Measurements from ENCODE around the gene FBXW7.

FBXW7 gene

DNA sequence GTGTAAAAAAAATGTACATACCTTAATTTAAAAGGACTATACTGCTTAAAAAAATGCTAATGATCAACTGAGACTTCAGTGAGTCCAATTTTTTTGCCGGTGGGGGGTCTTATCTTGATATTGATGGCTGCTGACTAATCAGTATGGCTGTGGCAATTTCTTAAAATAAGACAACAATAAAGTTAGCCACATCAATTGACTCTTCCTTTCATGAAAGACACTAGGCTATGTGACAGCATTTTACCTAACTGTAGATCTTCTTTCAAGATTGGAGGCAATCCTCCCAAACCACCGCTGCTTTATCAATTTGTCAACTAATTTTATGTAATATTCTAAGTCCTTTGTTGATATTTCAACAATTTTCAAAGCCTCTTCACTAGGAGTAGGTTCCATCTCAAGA lies 116.1 kb downstream of the FBXW7 start:
- H4K8ac ChIP-seq (ENCODE audit: low read length): no peak overlapping the region
- H3K4me3 ChIP-seq (ENCODE audit: insufficient read depth in 1 of 2, low read depth in 1 of 2, low read length in 2 of 2): no peak overlapping the region
- no peak for DNase-seq
- H2AK5ac ChIP-seq (ENCODE audit: low read length, severe bottlenecking): no peak overlapping the region
- no peak overlapping the region for H3K4ac ChIP-seq (ENCODE audit: low read depth in 1 of 2, low read length in 2 of 2)
- H3K27me3 ChIP-seq (ENCODE audit: control insufficient read depth in 1 of 2, insufficient read depth in 1 of 2, low read length in 2 of 2): no peaks in the 10 kb centered on the region
- no peak overlapping the region for H2BK120ac ChIP-seq (ENCODE audit: low read depth, low read length)
- no peak overlapping the region for H3K27ac ChIP-seq (ENCODE audit: low read length, poor library complexity, severe bottlenecking)
- no peaks in the 10 kb centered on the region for H3K4me1 ChIP-seq (ENCODE audit: control insufficient read depth, insufficient read depth, low read depth, low read length)
- no peaks in the 10 kb centered on the region for H3K36me3 ChIP-seq (ENCODE audit: control insufficient read depth in 1 of 2, insufficient read depth in 2 of 2, low read depth in 1 of 2, low read length in 2 of 2)
- no peak overlapping the region for H3K18ac ChIP-seq (ENCODE audit: low read depth in 1 of 2, low read length in 2 of 2)
- WGBS: 100% methylated on average over 1 of the region's 2 CpGs
- H3K79me1 ChIP-seq (replicated peaks; ENCODE audit: low read length, poor library complexity, severe bottlenecking): peaks cover 22% of the 10 kb centered on the region
- no peak overlapping the region for H2BK15ac ChIP-seq (ENCODE audit: low read depth, poor library complexity, severe bottlenecking)
- H4K91ac ChIP-seq (ENCODE audit: low read length): no peak overlapping the region
- no peak overlapping the region for H3K9ac ChIP-seq (ENCODE audit: low read length)
- no peak overlapping the region for H2AFZ ChIP-seq (ENCODE audit: low read depth, low read length)
- no peak overlapping the region for H2BK5ac ChIP-seq (ENCODE audit: low read depth, low read length, poor library complexity, severe bottlenecking)
- H3K23ac ChIP-seq (ENCODE audit: low read length in 2 of 2): no peak overlapping the region
- no peak overlapping the region for H2BK12ac ChIP-seq (ENCODE audit: low read length in 2 of 2)
- H3K4me2 ChIP-seq (ENCODE audit: low read length, poor library complexity, severe bottlenecking): no peak overlapping the region
- no peaks in the 10 kb centered on the region for H3K9me3 ChIP-seq (ENCODE audit: control insufficient read depth, low read length)
- H3K14ac ChIP-seq (ENCODE audit: low read length in 2 of 2): no peak overlapping the region

DNA sequence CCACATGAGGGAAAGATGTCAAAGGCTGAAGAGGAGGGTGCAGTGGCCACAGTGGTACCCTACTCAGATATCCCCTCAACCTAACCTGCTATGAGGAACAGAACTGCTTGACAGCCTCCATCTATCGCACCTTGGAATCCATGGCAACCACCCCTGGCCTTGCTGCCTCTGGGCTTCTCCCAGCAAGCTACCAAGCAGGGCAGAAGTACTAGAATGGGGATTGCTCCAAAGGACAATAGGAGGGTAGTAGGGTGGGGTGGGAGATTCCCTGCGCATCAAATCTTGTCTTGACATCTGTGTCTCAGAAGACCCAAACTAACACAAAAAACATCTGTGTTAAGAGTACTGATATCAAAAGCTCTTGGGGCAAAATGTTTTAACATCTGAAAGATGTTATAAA lies 118.2 kb downstream of the FBXW7 start:
- H3K4ac ChIP-seq (ENCODE audit: low read depth in 1 of 2, low read length in 2 of 2): no peak overlapping the region
- no peak overlapping the region for H3K4me3 ChIP-seq (ENCODE audit: insufficient read depth in 1 of 2, low read depth in 1 of 2, low read length in 2 of 2)
- no peaks in the 10 kb centered on the region for H3K9me3 ChIP-seq (ENCODE audit: control insufficient read depth, low read length)
- no peak overlapping the region for H3K18ac ChIP-seq (ENCODE audit: low read depth in 1 of 2, low read length in 2 of 2)
- peaks cover 19% of the 10 kb centered on the region for H3K79me1 ChIP-seq (replicated peaks; ENCODE audit: low read length, poor library complexity, severe bottlenecking)
- H3K9ac ChIP-seq (ENCODE audit: low read length): no peak overlapping the region
- H3K23ac ChIP-seq (ENCODE audit: low read length in 2 of 2): no peak overlapping the region
- no peak for DNase-seq
- H2AFZ ChIP-seq (ENCODE audit: low read depth, low read length): no peak overlapping the region
- H3K14ac ChIP-seq (ENCODE audit: low read length in 2 of 2): no peak overlapping the region
- no peak overlapping the region for H4K91ac ChIP-seq (ENCODE audit: low read length)
- H3K4me1 ChIP-seq (ENCODE audit: control insufficient read depth, insufficient read depth, low read depth, low read length): no peaks in the 10 kb centered on the region
- H2BK120ac ChIP-seq (ENCODE audit: low read depth, low read length): no peak overlapping the region
- H2AK5ac ChIP-seq (ENCODE audit: low read length, severe bottlenecking): no peak overlapping the region
- H4K8ac ChIP-seq (ENCODE audit: low read length): no peak overlapping the region
- H2BK15ac ChIP-seq (ENCODE audit: low read depth, poor library complexity, severe bottlenecking): no peak overlapping the region
- no peaks in the 10 kb centered on the region for H3K27me3 ChIP-seq (ENCODE audit: control insufficient read depth in 1 of 2, insufficient read depth in 1 of 2, low read length in 2 of 2)
- no peak overlapping the region for H3K27ac ChIP-seq (ENCODE audit: low read length, poor library complexity, severe bottlenecking)
- H2BK12ac ChIP-seq (ENCODE audit: low read length in 2 of 2): no peak overlapping the region
- H3K36me3 ChIP-seq (ENCODE audit: control insufficient read depth in 1 of 2, insufficient read depth in 2 of 2, low read depth in 1 of 2, low read length in 2 of 2): no peaks in the 10 kb centered on the region
- no CpG with 5 or more reads among the region's 2 CpGs for WGBS
- H2BK5ac ChIP-seq (ENCODE audit: low read depth, low read length, poor library complexity, severe bottlenecking): no peak overlapping the region
- H3K4me2 ChIP-seq (ENCODE audit: low read length, poor library complexity, severe bottlenecking): no peak overlapping the region

DNA sequence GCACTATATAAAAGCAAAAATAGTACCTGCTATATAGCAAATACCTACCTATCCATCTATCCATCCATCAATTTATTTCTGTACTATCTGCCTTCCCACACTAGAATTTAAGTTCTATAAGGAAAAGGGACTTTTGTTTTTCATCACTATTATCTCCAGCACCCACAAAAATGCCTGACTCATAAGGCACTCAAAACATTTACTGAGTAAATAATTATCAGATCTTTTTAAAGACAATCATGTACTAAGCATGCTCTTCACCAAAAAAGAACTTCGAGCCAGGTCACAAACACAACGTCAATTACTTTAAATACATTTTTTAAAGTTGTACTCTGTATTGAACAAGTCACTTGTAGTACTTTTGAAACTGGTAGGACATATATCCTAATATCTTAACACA lies 119.9 kb downstream of the FBXW7 start:
- Histone ChIP-seq H3K4me1 (ENCODE audit: control insufficient read depth, insufficient read depth, low read depth, low read length) (no peaks in the 10 kb centered on the region), H3K4me2 (ENCODE audit: low read length, poor library complexity, severe bottlenecking) (no peak overlapping the region), H2BK12ac (ENCODE audit: low read length in 2 of 2) (no peak overlapping the region), H2AFZ (ENCODE audit: low read depth, low read length) (no peak overlapping the region), H3K18ac (ENCODE audit: low read depth in 1 of 2, low read length in 2 of 2) (no peak overlapping the region), H3K23ac (ENCODE audit: low read length in 2 of 2) (no peak overlapping the region), H4K91ac (ENCODE audit: low read length) (no peak overlapping the region), H3K9me3 (ENCODE audit: control insufficient read depth, low read length) (no peaks in the 10 kb centered on the region), H4K8ac (ENCODE audit: low read length) (no peak overlapping the region), H2BK120ac (ENCODE audit: low read depth, low read length) (no peak overlapping the region), H3K14ac (ENCODE audit: low read length in 2 of 2) (no peak overlapping the region), H3K36me3 (ENCODE audit: control insufficient read depth in 1 of 2, insufficient read depth in 2 of 2, low read depth in 1 of 2, low read length in 2 of 2) (peaks cover 2 to 5% of the 10 kb centered on the region in 2 experiments), H3K27me3 (ENCODE audit: control insufficient read depth in 1 of 2, insufficient read depth in 1 of 2, low read length in 2 of 2) (no peaks in the 10 kb centered on the region), H3K4ac (ENCODE audit: low read depth in 1 of 2, low read length in 2 of 2) (no peak overlapping the region), H3K9ac (ENCODE audit: low read length) (no peak overlapping the region), H3K79me1 (replicated peaks; ENCODE audit: low read length, poor library complexity, severe bottlenecking) (peaks cover 20% of the 10 kb centered on the region), H2AK5ac (ENCODE audit: low read length, severe bottlenecking) (no peak overlapping the region), H3K27ac (ENCODE audit: low read length, poor library complexity, severe bottlenecking) (no peak overlapping the region), H2BK5ac (ENCODE audit: low read depth, low read length, poor library complexity, severe bottlenecking) (no peak overlapping the region), H2BK15ac (ENCODE audit: low read depth, poor library complexity, severe bottlenecking) (no peak overlapping the region), H3K4me3 (ENCODE audit: insufficient read depth in 1 of 2, low read depth in 1 of 2, low read length in 2 of 2) (no peak overlapping the region)
- peak; percentile 49 for DNase-seq
- no CpG with 5 or more reads among the region's 2 CpGs for WGBS

DNA sequence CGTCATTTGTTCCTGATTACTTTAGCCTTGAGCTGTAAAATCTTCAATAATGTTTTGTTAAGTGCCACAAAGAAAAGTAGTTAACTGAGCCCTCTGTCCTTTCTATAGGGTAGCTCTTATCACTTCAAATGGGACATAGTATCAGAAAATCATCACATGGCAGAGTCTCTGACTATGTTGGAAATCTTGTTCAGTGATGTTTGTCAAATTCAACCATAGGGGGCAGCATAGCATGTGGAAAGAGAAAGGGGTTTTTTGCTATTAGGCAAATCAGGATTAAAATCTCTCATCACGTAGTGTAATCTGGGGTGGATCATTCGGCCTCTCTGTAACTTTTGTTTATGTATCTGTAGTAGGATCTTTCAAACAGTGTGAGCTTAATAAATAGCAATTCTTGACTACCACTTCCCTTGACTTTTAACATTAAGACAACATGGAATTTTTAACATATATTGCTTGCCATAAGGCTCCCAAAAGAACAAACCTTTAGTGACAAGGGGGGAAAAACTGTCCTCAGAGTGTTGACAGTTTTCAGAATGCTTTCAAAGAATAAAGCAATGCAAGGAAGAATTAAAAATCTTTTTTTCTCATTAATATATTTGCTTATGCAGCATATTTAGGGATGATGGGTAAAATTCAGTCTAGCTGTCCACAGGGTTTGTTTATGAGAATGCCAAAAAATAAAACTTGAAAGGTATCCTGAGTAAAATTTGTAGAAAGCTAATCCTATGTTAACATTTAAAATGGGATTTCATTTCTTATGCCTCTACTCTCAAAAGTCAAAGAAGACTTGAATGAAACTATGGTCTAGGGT lies 127.2 kb downstream of the FBXW7 start:
- Histone ChIP-seq H4K91ac (ENCODE audit: low read length) (no peak overlapping the region), H2BK120ac (ENCODE audit: low read depth, low read length) (no peak overlapping the region), H3K23ac (ENCODE audit: low read length in 2 of 2) (no peak overlapping the region), H3K4me2 (ENCODE audit: low read length, poor library complexity, severe bottlenecking) (no peak overlapping the region), H3K36me3 (ENCODE audit: control insufficient read depth in 1 of 2, insufficient read depth in 2 of 2, low read depth in 1 of 2, low read length in 2 of 2) (peaks cover 2 to 5% of the 10 kb centered on the region in 2 experiments), H3K4me3 (ENCODE audit: insufficient read depth in 1 of 2, low read depth in 1 of 2, low read length in 2 of 2) (no peak overlapping the region), H2AFZ (ENCODE audit: low read depth, low read length) (no peak overlapping the region), H2BK12ac (ENCODE audit: low read length in 2 of 2) (no peak overlapping the region), H3K27ac (ENCODE audit: low read length, poor library complexity, severe bottlenecking) (no peak overlapping the region), H3K27me3 (ENCODE audit: control insufficient read depth in 1 of 2, insufficient read depth in 1 of 2, low read length in 2 of 2) (no peaks in the 10 kb centered on the region), H3K18ac (ENCODE audit: low read depth in 1 of 2, low read length in 2 of 2) (no peak overlapping the region), H3K4ac (ENCODE audit: low read depth in 1 of 2, low read length in 2 of 2) (no peak overlapping the region), H3K79me1 (replicated peaks; ENCODE audit: low read length, poor library complexity, severe bottlenecking) (peaks cover 12% of the 10 kb centered on the region), H3K9me3 (ENCODE audit: control insufficient read depth, low read length) (no peaks in the 10 kb centered on the region), H2BK5ac (ENCODE audit: low read depth, low read length, poor library complexity, severe bottlenecking) (no peak overlapping the region), H3K14ac (ENCODE audit: low read length in 2 of 2) (no peak overlapping the region), H3K9ac (ENCODE audit: low read length) (no peak overlapping the region), H2BK15ac (ENCODE audit: low read depth, poor library complexity, severe bottlenecking) (no peak overlapping the region), H2AK5ac (ENCODE audit: low read length, severe bottlenecking) (no peak overlapping the region), H4K8ac (ENCODE audit: low read length) (no peak overlapping the region), H3K4me1 (ENCODE audit: control insufficient read depth, insufficient read depth, low read depth, low read length) (no peaks in the 10 kb centered on the region)
- no CpG with 5 or more reads among the region's 3 CpGs for WGBS
- peak; percentile 71 for DNase-seq
